Mononuclear cell (primary cell): ENCODE data around the gene TMEM72. TPM values are rescaled to one million over a fixed set of nuclear protein-coding genes. Genes with fewer than 3 reads are reported as not detected.

Source experiments
- H3K27me3 ChIP-seq: 2 replicates; pipeline ENCODE4 v1.6.0; 2011; ENCODE audit warnings: low read length, control low read depth; ENCODE audit not compliant: insufficient read depth
- H3K4me1 ChIP-seq: 2 replicates; pipeline ENCODE4 v1.5.1; 2011; ENCODE audit warnings: mild to moderate bottlenecking, low read length, control low read depth; ENCODE audit not compliant: insufficient read depth
- H3K4me3 ChIP-seq: 2 replicates; pipeline ENCODE4 v1.5.1; 2011; ENCODE audit warnings: mild to moderate bottlenecking, low read length, moderate library complexity
- H3K9me3 ChIP-seq: 2 replicates; pipeline ENCODE4 v1.5.1; 2011; ENCODE audit warnings: low read depth, mild to moderate bottlenecking, control low read depth, low read length
- total RNA-seq: library from RNA; depleted of rRNA; stranded (reverse); fragments of >200 nt; gene quantifications from one replicate; pipeline ENCODE4 v1.2.3, GENCODE V29; 2012

The TMEM72 gene
- total RNA-seq, 1 donor = not detected

- H3K9me3 ChIP-seq = no peaks in the 10 kb centered on the region
- H3K27me3 ChIP-seq = no peaks in the 10 kb centered on the region
- no peaks in the 10 kb centered on the region for H3K4me1 ChIP-seq
- H3K4me3 ChIP-seq = no peak overlapping the region
Measured at GRCh38 chr10:44986179-44986578, 75.0 kb downstream of the TMEM72 start.

Other genes with a start within 250 kb of the TMEM72 start
- 12.2 TPM for gene RASSF4, start 48.5 kb downstream of the TMEM72 start, total RNA-seq
- 0.21 TPM for gene DEPP1, start 67.5 kb downstream of the TMEM72 start, total RNA-seq
- 24.9 TPM for gene ZNF22, start 89.6 kb downstream of the TMEM72 start, total RNA-seq